GM19193 (cell line): ENCODE results near the gene PNPLA2.
A peak's percentile ranks its signal among the peaks of the same experiment; 100 is the strongest.

Source experiments
- POLR2A ChIP-seq: IDR thresholded peaks from 4 replicates; pipeline ENCODE4 v1.6.1; 2011; ENCODE audit not compliant: insufficient read depth, insufficient read length; ENCODE audit errors: extremely low read depth

Gene PNPLA2

DNA sequence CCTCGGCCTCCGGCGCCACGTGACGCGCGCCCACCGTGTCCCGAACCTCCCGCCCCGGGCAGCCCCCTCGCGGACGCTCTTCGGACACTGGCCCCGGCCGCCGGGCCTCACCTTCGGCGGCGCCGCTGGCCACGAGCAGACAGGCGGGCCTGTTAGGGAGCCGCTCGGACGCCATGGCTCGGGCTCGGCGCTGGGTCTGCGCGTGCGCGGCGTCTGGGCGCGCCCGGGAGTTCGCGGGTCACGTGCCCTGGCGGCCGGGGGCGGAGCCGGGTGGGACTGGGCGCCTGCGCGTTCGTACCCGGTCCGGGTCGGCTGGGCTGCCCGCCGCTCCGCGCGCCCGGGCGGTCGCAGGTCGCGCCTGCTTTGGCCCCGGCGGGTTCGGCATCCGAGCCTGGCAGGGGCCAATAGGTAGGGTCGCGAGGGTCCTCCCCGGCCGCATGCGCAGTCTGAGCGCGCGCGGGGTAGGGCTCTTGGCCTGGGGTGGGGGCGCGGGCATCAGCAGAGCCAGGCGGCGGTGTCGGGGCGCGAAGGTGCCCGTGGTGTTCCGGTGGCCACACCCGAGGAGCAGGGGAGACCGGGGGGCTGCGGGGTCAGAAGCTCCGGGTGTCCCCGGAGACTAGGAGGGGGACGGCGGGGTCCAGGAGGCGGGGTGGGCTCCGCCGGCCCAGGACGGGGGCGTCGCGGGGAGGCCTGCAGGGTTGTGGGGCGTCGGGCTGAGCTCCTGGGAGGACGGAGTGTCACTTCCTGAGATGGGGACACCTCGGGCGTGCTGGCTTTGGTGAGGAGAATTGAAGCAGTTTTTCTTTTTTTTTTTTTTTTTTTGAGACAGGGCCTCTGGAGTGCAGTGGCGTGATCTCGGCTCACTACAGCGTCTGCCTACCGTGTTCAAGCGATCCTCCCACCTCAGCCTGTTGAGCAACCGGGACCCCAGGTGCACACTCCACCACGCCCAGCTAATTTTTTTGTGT is 41.1 kb upstream of the PNPLA2 start, which contains the start of gene GATD1:
Gene GATD1 (minus strand): TSS at position 200 of the 968 bp plus-strand sequence. CDS start 25 bp downstream, at position 175.
- peak; percentile 94 for TF ChIP-seq POLR2A

DNA sequence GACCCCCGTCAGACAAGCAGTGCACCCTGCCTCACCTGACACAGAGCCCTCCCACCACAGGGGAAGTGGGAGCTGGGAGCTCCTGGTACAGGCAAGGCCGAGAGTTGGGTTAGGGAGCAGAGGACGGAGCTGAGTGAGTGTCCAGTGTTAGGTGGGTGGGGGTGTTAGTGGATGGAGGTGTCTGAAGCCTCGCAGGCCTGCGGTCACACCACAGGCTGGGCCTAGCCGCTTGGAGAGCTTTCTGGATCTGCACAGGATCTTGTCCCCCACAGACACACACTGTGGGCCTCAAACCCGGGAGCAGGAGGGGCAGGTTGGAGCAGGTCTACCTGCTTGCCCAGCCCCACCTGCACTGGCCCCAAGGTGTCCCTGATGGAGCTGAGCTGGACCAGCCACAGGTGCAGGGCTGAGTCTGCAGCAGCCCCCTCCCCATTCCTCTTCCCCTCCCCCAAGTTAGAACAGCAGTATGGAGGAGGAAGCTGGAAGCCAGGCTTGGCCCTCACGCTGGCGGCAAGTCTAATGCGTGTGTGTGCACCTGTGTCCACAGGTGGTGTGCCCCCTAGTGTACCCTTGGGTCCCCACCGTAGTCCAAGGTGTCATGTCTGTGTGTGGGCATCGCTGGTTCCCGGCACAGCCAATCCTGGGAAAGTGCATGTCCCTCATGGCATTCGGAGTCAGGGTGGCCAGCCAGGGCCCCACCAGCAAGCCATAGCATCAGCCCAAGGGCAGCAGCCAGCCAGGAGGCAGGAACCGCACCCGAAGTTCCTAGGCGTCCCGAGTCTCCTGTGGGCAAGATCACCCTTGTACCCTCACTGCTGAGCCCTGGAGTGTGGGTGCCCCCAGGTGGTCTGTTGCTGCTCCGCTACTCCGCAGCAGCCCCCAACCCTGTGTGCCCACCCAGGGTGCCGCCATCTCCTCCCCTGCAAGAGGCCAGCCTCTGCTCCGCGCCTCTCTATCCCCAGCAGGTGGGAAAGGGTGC is 39.4 kb upstream of the PNPLA2 start:
- no peak for TF ChIP-seq POLR2A

- TF ChIP-seq POLR2A = no peak
These were observed 38.7 kb upstream of the PNPLA2 start for GRCh38 chr11:779955-780532.

- TF ChIP-seq POLR2A = no peak
These were observed 36.2 kb upstream of the PNPLA2 start for GRCh38 chr11:782264-783174.

DNA sequence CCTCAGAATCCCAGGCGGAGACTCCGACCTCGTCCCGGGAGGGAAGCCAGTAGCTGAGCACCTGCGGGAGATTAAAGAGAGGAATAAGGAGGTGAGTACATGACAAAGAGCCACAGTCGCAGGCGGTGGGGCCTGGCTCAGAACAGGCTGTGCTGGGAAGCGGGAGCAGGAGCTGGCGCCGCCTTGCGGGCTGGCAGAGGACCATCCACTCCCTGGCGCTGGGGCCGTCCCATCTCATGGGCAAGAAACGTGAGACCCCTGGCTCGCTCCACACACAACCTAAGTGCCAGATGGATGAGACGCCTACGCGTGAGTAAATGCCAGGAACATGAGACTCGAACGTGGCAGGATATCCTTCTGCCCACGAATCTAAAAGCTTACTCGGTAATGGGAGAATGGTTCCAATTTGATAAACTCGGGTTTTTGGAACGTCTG is 35.1 kb upstream of the PNPLA2 start:
- no peak for TF ChIP-seq POLR2A

- no peak for TF ChIP-seq POLR2A
These were observed 32.3 kb upstream of the PNPLA2 start for GRCh38 chr11:786235-787083.

DNA sequence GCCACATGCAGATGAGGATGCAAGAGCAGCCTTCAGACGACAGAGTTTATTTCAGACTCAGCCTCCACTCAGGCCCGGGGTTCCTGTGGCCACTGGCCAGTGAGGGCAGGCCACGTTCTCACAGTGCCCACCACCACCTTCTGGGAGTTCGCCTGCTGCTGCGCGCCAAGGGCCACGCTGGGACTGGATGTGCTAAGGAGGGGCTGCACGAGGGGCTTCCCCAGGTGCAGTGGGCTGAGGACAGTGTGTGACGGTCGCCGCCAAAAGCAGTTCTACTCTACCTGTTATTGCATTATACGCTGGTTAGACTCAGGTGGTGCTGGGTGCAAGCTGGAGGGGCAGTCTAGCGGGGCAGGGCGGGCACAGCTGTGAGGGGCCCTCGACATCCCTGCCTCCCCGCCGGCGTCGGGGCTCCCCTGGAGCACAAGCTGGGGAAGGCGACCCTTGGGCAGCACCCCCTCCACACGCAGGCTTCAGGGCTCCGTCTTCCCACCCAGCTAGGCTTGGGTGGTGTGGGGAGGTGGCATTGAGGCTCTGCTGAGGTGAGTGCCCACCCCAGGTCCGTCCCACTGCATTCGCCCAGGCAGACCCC is 31.5 kb upstream of the PNPLA2 start:
- TF ChIP-seq POLR2A = no peak

DNA sequence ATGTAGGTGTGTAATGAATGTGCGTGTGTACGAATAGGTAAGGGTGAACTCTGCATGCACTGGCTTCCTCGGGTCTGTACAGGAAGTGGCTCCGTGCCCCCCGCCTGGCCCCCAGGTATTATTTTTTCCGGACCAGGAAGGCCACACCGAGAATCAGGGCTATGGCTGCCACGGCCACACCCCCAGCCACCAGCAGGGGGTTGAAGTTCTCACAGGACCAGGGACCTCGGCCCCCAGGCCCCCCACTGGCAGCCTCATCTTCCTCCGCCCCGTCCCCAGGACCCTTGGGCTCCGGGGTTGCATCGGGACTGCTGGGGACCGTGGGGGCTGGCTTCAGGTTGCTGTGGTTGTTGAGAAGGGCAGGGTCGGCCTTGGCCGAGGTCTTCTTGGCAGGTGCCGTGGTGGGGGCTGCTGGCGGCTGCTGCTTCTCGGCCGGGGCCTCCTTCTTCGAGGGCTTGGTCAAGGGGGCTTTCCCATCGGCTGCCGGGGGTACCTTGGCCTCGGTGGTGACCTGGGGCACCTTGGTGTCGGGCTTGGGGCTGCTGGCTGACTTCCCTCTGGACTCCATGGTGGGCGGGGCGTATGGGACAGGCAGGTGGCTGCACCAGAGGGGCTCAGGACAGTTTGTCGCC is 30.6 kb upstream of the PNPLA2 start:
- no peak for TF ChIP-seq POLR2A

GRCh38 chr11:788953-789940 is 29.5 kb upstream of the PNPLA2 start:
- TF ChIP-seq POLR2A = no peak

GRCh38 chr11:789943-790342 is 28.8 kb upstream of the PNPLA2 start, which contains the start of gene CEND1:
Gene CEND1 (minus strand): TSS chr11:790090. CDS start chr11:788576, 1,514 bp downstream.
- no peak for TF ChIP-seq POLR2A
